ENCODE measurements around the gene GPR143. TPM values are rescaled to one million over a fixed set of nuclear protein-coding genes. Genes with fewer than 3 reads are reported as not detected.

The GPR143 gene
- total RNA-seq, 2 experiments from 2014 or later, result not detected

DNA sequence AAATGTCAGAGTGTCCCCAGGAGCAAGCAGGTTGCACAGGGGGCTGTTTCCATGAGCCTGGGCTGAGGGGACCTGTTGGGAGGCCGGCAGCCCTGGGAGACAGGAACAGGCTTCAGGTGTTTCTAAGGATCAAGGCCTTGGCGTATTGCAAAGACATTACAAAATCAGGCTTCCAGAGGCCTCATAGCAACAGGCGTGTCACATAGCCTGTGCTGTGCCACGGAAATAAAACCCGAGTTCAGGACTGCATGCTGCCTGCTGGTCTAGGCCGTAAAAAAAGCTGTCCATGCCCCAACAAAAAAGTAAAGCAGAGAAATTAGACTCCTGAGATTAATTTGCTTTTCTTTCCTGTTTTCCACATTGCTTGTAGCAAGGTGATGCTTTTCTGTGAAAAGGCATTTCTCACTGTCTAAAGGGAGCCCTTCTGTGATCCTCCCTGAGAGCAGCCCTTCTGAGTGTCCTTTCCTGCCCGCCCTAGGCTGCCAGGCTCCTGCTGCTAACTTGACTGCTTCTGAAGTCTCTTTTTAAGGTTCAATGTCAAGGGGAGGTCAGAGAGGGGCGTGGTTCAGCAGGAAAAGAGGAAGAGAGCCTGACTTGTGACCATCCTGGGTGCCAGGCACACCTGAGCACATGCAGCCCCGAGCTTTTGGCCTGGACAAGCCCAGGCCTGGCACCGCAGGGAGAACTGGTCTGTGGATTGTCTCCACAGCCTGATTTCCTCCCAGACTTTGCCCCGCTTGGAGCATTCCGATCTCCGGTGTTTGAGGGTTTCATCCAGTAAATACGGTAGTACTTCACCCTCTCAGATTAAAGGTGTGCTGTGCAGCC, 41.9 kb upstream of the GPR143 start:
- intact Hi-C loops (cut with micrococcal nuclease; ENCODE audit: unreplicated experiment), result no loop called here
- Histone ChIP-seq H3K27ac (ENCODE audit: low read depth, low read length, poor library complexity, severe bottlenecking) (no peak overlapping the region), H3K79me2 (ENCODE audit: insufficient read depth, low read depth, low read length) (no peaks in the 10 kb centered on the region), H4K20me1 (ENCODE audit: insufficient read depth, low read length) (no peaks in the 10 kb centered on the region), H3K9me2 (ENCODE audit: insufficient read depth, low read length) (no peaks in the 10 kb centered on the region), H2AFZ (ENCODE audit: low read length) (no peak overlapping the region), H3K9me3 (ENCODE audit: low read length) (no peaks in the 10 kb centered on the region), H3K36me3 (ENCODE audit: insufficient read depth, low read length) (no peaks in the 10 kb centered on the region), H3K4me2 (ENCODE audit: low read length) (no peak overlapping the region), H3K4me1 (ENCODE audit: insufficient read depth, low read length, poor library complexity, severe bottlenecking) (no peaks in the 10 kb centered on the region), H3K4me3 (ENCODE audit: low read depth, low read length, poor library complexity, severe bottlenecking) (no peak overlapping the region)
- ChIA-PET CTCF (ENCODE audit: unreplicated experiment) (no interaction called here), POLR2A (no interaction called here)
- TF ChIP-seq, protein P1, sequence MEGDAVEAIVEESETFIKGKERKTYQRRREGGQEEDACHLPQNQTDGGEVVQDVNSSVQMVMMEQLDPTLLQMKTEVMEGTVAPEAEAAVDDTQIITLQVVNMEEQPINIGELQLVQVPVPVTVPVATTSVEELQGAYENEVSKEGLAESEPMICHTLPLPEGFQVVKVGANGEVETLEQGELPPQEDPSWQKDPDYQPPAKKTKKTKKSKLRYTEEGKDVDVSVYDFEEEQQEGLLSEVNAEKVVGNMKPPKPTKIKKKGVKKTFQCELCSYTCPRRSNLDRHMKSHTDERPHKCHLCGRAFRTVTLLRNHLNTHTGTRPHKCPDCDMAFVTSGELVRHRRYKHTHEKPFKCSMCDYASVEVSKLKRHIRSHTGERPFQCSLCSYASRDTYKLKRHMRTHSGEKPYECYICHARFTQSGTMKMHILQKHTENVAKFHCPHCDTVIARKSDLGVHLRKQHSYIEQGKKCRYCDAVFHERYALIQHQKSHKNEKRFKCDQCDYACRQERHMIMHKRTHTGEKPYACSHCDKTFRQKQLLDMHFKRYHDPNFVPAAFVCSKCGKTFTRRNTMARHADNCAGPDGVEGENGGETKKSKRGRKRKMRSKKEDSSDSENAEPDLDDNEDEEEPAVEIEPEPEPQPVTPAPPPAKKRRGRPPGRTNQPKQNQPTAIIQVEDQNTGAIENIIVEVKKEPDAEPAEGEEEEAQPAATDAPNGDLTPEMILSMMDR (conservative IDR thresholded peaks at IDR 0.05; ENCODE audit: low read length), result no peak
- no peak for TF ChIP-seq EZH2phosphoT487 (IDR thresholded peaks at IDR 0.05; ENCODE audit: borderline replicate concordance, low read depth, low read length)
- BruUV-seq (replicated peaks), result no TSS peak
- DNase-seq (ENCODE audit: low spot score), result no peak

DNA sequence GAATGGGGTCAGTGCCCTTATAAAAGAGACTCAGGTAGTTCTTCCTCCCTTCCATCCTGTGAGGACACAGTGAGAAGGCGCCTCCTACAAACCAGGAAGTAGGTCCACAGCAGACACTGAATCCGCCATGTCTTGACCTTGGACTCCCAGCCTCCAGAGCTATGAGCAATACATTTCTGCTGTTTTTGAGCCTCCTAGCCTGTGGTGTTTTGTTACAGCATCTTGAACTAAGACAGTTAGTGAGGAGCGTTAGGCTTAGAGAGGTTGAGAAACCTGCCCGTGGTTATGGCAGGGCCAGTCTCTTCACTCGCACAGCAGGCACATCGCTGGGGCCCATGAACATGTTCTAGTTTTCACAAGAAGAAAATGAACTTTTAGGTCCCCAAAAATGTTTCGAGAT, 40.3 kb upstream of the GPR143 start:
- CTCF ChIA-PET (ENCODE audit: unreplicated experiment), result no interaction called here
- no peaks in the 10 kb centered on the region for H3K79me2 ChIP-seq (ENCODE audit: insufficient read depth, low read depth, low read length)
- no TSS peak for BruUV-seq (replicated peaks)

DNA sequence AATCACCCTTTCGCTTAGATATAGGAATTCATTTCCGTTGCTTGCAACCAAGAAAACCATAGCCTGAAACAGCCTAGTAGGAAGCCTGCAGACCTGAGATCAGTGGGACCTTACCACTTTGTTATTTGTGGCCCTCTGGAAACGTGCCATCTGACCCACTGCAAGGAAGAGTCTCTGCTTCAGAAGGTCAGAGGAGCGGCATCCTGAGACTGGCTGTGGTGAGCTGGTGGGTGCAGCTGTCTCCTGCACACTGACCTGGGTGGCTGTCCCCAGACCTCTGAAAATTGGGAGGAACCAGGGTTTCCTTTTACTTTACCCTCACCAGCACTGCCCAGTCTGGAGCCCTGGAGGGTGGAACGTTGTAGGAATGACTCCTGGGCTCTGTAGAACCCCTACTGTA, 38.8 kb upstream of the GPR143 start:
- POLR2A ChIA-PET, result no interaction called here
- H3K4me2 ChIP-seq (ENCODE audit: low read length), result no peak overlapping the region
- no peak overlapping the region for H2AFZ ChIP-seq (ENCODE audit: low read length)
- no peaks in the 10 kb centered on the region for H3K4me1 ChIP-seq (ENCODE audit: insufficient read depth, low read length, poor library complexity, severe bottlenecking)
- H3K27ac ChIP-seq (ENCODE audit: low read depth, low read length, poor library complexity, severe bottlenecking), result no peak overlapping the region
- intact Hi-C loops (cut with micrococcal nuclease; ENCODE audit: unreplicated experiment), result no loop called here
- CTCF ChIA-PET (ENCODE audit: unreplicated experiment), result no interaction called here
- no peak for TF ChIP-seq EZH2phosphoT487 (IDR thresholded peaks at IDR 0.05; ENCODE audit: borderline replicate concordance, low read depth, low read length)
- TF ChIP-seq, protein P1 (conservative IDR thresholded peaks at IDR 0.05; ENCODE audit: low read length), result no peak
- H3K79me2 ChIP-seq (ENCODE audit: insufficient read depth, low read depth, low read length), result no peaks in the 10 kb centered on the region
- no peaks in the 10 kb centered on the region for H3K36me3 ChIP-seq (ENCODE audit: insufficient read depth, low read length)
- no peak for DNase-seq (ENCODE audit: low spot score)
- no peaks in the 10 kb centered on the region for H4K20me1 ChIP-seq (ENCODE audit: insufficient read depth, low read length)
- no peaks in the 10 kb centered on the region for H3K9me2 ChIP-seq (ENCODE audit: insufficient read depth, low read length)
- no peaks in the 10 kb centered on the region for H3K9me3 ChIP-seq (ENCODE audit: low read length)
- H3K4me3 ChIP-seq (ENCODE audit: low read depth, low read length, poor library complexity, severe bottlenecking), result no peak overlapping the region
- BruUV-seq (replicated peaks), result no TSS peak

More for the DNA sequence above, 40.3 kb upstream of the GPR143 start:
- POLR2A ChIA-PET, result no interaction called here
- H2AFZ ChIP-seq (ENCODE audit: low read length), result no peak overlapping the region
- H3K4me3 ChIP-seq (ENCODE audit: low read depth, low read length, poor library complexity, severe bottlenecking), result no peak overlapping the region
- no peak overlapping the region for H3K4me2 ChIP-seq (ENCODE audit: low read length)
- no peak for TF ChIP-seq EZH2phosphoT487 (IDR thresholded peaks at IDR 0.05; ENCODE audit: borderline replicate concordance, low read depth, low read length)
- TF ChIP-seq, protein P1 (conservative IDR thresholded peaks at IDR 0.05; ENCODE audit: low read length), result no peak
- no peak overlapping the region for H3K27ac ChIP-seq (ENCODE audit: low read depth, low read length, poor library complexity, severe bottlenecking)
- no peaks in the 10 kb centered on the region for H3K9me2 ChIP-seq (ENCODE audit: insufficient read depth, low read length)
- no peaks in the 10 kb centered on the region for H3K4me1 ChIP-seq (ENCODE audit: insufficient read depth, low read length, poor library complexity, severe bottlenecking)
- H3K9me3 ChIP-seq (ENCODE audit: low read length), result no peaks in the 10 kb centered on the region
- intact Hi-C loops (cut with micrococcal nuclease; ENCODE audit: unreplicated experiment), result no loop called here
- no peaks in the 10 kb centered on the region for H4K20me1 ChIP-seq (ENCODE audit: insufficient read depth, low read length)
- no peak for DNase-seq (ENCODE audit: low spot score)
- H3K36me3 ChIP-seq (ENCODE audit: insufficient read depth, low read length), result no peaks in the 10 kb centered on the region
